Aorta (tissue), 5 donors: Measurements from ENCODE around the gene C2CD2. TPM values are rescaled to one million over a fixed set of nuclear protein-coding genes. Genes with fewer than 3 reads are reported as not detected.

Source experiments
- ATAC-seq: fragments of 200-7000 bp; cut with Tn5 transposase; one replicate; pipeline ENCODE4 v1.9.1; 2022; ENCODE audit warnings: moderate library complexity; ENCODE audit not compliant: low FRiP score
- DNase-seq, 2 donors: peaks; one replicate each; pipeline ENCODE4 v3.0.0-alpha.2; 2020
- H3K27ac ChIP-seq, 2 donors: one replicate each; pipeline ENCODE4 v1.5.1; 2013; ENCODE audit warnings: low read length in 2 of 2, mild to moderate bottlenecking in 2 of 2, moderate library complexity in 2 of 2, control low read depth in 1 of 2, inconsistent platforms in 1 of 2, low read depth in 1 of 2
- H3K27me3 ChIP-seq, 2 donors: one replicate each; pipeline ENCODE4 v1.6.1; 2013; ENCODE audit warnings: control low read depth in 1 of 2, low read length in 1 of 2, mild to moderate bottlenecking in 1 of 2, moderate library complexity in 1 of 2; ENCODE audit not compliant: insufficient read depth in 2 of 2, control insufficient read depth in 1 of 2
- H3K36me3 ChIP-seq, 2 donors: one replicate each; pipeline ENCODE4 v1.6.1; 2013; ENCODE audit warnings: control low read depth in 1 of 2, low read length in 1 of 2, mild to moderate bottlenecking in 1 of 2; ENCODE audit not compliant: insufficient read depth in 2 of 2, control insufficient read depth in 1 of 2
- H3K4me1 ChIP-seq, 2 donors: one replicate each; pipeline ENCODE4 v1.6.1; 2013; ENCODE audit warnings: low read length in 2 of 2, control low read depth in 1 of 2, mild to moderate bottlenecking in 1 of 2, moderate library complexity in 1 of 2; ENCODE audit not compliant: insufficient read depth in 2 of 2, control insufficient read depth in 1 of 2
- H3K4me3 ChIP-seq, 2 donors: one replicate each; pipeline ENCODE4 v1.5.1; 2013; ENCODE audit warnings: low read length in 2 of 2, control low read depth in 1 of 2, mild to moderate bottlenecking in 1 of 2
- H3K9me3 ChIP-seq: one replicate; pipeline ENCODE4 v1.6.1; 2013; ENCODE audit warnings: mild to moderate bottlenecking, low read length; ENCODE audit not compliant: control insufficient read depth
- WGBS, 2 donors: extraction: QIAGEN DNeasy Blood & Tissue Kit; methylation state at CpG; one replicate each; pipeline ENCODE4 v1.1.7; 2013; 5-methylcytosine and 5-hydroxymethylcytosine counted together
- intact Hi-C, 2 donors: fragments of 100-400 bp; cut with DNase I; formaldehyde crosslinking; loops; one replicate each; pipeline versions ENCODE4 v1.14.2 to v1.15.0; 2022
- polyA plus RNA-seq, 2 donors: library from polyadenylated mRNA; stranded (reverse); fragments of 200-250 nt; gene quantifications; one replicate each; pipeline ENCODE4 v1.2.3, GENCODE V29; 2013
- total RNA-seq, 2 donors: library from RNA; stranded (reverse); fragmentation: NEBNext Ultra II Directional; extraction: Animal tissue kit (Norgen Biotek cat#: 25700); gene quantifications; one replicate each; pipeline ENCODE4 v1.2.1, GENCODE V29; 2021
- donor health status: healthy with polysubstance abuse.
- donor health status: Bipolar disorder and iron deficiency.
- donor health status: DM: no; HTN: no; CAD: no.
- donor health status: DM: no; HTN: no; CAD: no.
- donor health status: DM: yes; HTN: yes; CAD: no.

Gene C2CD2
- total and polyA plus RNA-seq, 4 donors = 25.5 to 59.8 (median 47.8) TPM

GRCh38 chr21:41993744-41994143, 39.9 kb upstream of the C2CD2 start:
- no peaks in the 10 kb centered on the region for H3K27me3 ChIP-seq
- ATAC-seq (peak; percentile 44), DNase-seq (no peak)
- H3K27ac ChIP-seq = no peak overlapping the region
- WGBS, 2 donors = 13 to 14% methylated on average over 6 of the region's 6 CpGs
- H3K9me3 ChIP-seq = no peaks in the 10 kb centered on the region
- intact Hi-C loops = no loop called here
- peaks cover 0 to 4% of the 10 kb centered on the region in 2 donors for H3K4me1 ChIP-seq
- H3K4me3 ChIP-seq = no peak overlapping the region
- peaks cover 0 to 5% of the 10 kb centered on the region in 2 donors for H3K36me3 ChIP-seq

GRCh38 chr21:41992576-41992975, 38.8 kb upstream of the C2CD2 start:
- peaks cover 0 to 3% of the 10 kb centered on the region in 2 donors for H3K36me3 ChIP-seq
- WGBS, 2 donors = 97 to 99% methylated on average over 15 of the region's 15 CpGs

GRCh38 chr21:41991659-41992058, 37.8 kb upstream of the C2CD2 start:
- no peak overlapping the region for H3K4me3 ChIP-seq
- H3K4me1 ChIP-seq = peaks cover 0 to 2% of the 10 kb centered on the region in 2 donors
- H3K36me3 ChIP-seq = peaks cover 0 to 3% of the 10 kb centered on the region in 2 donors
- no peaks in the 10 kb centered on the region for H3K27me3 ChIP-seq
- WGBS, 2 donors = 97 to 99% methylated on average over 16 of the region's 16 CpGs
- DNase-seq (no peak), ATAC-seq (no peak)
- intact Hi-C loops = no loop called here
- no peaks in the 10 kb centered on the region for H3K9me3 ChIP-seq
- H3K27ac ChIP-seq = no peak overlapping the region

More at GRCh38 chr21:41992576-41992975, 38.8 kb upstream of the C2CD2 start:
- Histone ChIP-seq H3K27me3 (no peaks in the 10 kb centered on the region), H3K4me3 (no peak overlapping the region), H3K9me3 (no peaks in the 10 kb centered on the region), H3K4me1 (peaks cover 0 to 2% of the 10 kb centered on the region in 2 donors), H3K27ac (no peak overlapping the region)
- intact Hi-C loops = no loop called here
- no peak for ATAC-seq
- DNase-seq = no peak

GRCh38 chr21:41989698-41990097, 35.9 kb upstream of the C2CD2 start:
- DNase-seq = no peak
- 85 to 90% methylated on average over 2 of the region's 2 CpGs for WGBS, 2 donors
- intact Hi-C loops = no loop called here
- Histone ChIP-seq H3K36me3 (peaks cover 0 to 3% of the 10 kb centered on the region in 2 donors), H3K27me3 (no peaks in the 10 kb centered on the region), H3K4me3 (no peak overlapping the region), H3K4me1 (peaks cover 0 to 2% of the 10 kb centered on the region in 2 donors), H3K27ac (no peak overlapping the region), H3K9me3 (no peaks in the 10 kb centered on the region)
- no peak for ATAC-seq

GRCh38 chr21:41987310-41987709, 33.5 kb upstream of the C2CD2 start:
- H3K9me3 ChIP-seq = no peaks in the 10 kb centered on the region
- no peak overlapping the region for H3K4me3 ChIP-seq
- intact Hi-C loops = no loop called here
- no peaks in the 10 kb centered on the region for H3K27me3 ChIP-seq
- WGBS, 2 donors = 95 to 97% methylated on average over 3 of the region's 3 CpGs
- peaks cover 0 to 3% of the 10 kb centered on the region in 2 donors for H3K36me3 ChIP-seq
- no peaks in the 10 kb centered on the region for H3K4me1 ChIP-seq
- no peak for ATAC-seq
- no peak for DNase-seq
- no peak overlapping the region for H3K27ac ChIP-seq

GRCh38 chr21:41985662-41986416, 32.0 kb upstream of the C2CD2 start:
- H3K27me3 ChIP-seq = no peaks in the 10 kb centered on the region
- H3K4me1 ChIP-seq = no peaks in the 10 kb centered on the region
- 75 to 86% methylated on average over 6 of the region's 6 CpGs for WGBS, 2 donors
- H3K27ac ChIP-seq = no peak overlapping the region
- ATAC-seq (no peak), DNase-seq (no peak)
- intact Hi-C loops = no loop called here
- no peaks in the 10 kb centered on the region for H3K36me3 ChIP-seq
- H3K9me3 ChIP-seq = no peaks in the 10 kb centered on the region
- H3K4me3 ChIP-seq = no peak overlapping the region

GRCh38 chr21:41983229-41983628, 29.4 kb upstream of the C2CD2 start:
- intact Hi-C loops = no loop called here
- Histone ChIP-seq H3K27ac (no peak overlapping the region), H3K9me3 (no peaks in the 10 kb centered on the region), H3K36me3 (no peaks in the 10 kb centered on the region), H3K27me3 (no peaks in the 10 kb centered on the region), H3K4me1 (no peaks in the 10 kb centered on the region), H3K4me3 (no peak overlapping the region)
- ATAC-seq = no peak
- 96 to 100% methylated on average over 1 of the region's 1 CpG for WGBS, 2 donors
- no peak for DNase-seq

GRCh38 chr21:41980561-41980960, 26.7 kb upstream of the C2CD2 start:
- Histone ChIP-seq H3K9me3 (no peaks in the 10 kb centered on the region), H3K27ac (no peak overlapping the region), H3K4me1 (no peaks in the 10 kb centered on the region), H3K4me3 (no peak overlapping the region), H3K27me3 (no peaks in the 10 kb centered on the region), H3K36me3 (no peaks in the 10 kb centered on the region)
- no peak for ATAC-seq
- intact Hi-C loops = no loop called here
- no peak for DNase-seq

- no peaks in the 10 kb centered on the region for H3K27me3 ChIP-seq
- ATAC-seq (no peak), DNase-seq (no peak)
- no peak overlapping the region for H3K4me3 ChIP-seq
- no peaks in the 10 kb centered on the region for H3K4me1 ChIP-seq
- H3K36me3 ChIP-seq = no peaks in the 10 kb centered on the region
- no peak overlapping the region for H3K27ac ChIP-seq
- intact Hi-C loops = no loop called here
- H3K9me3 ChIP-seq = no peaks in the 10 kb centered on the region
- 88% methylated on average over 7 of the region's 7 CpGs for WGBS, 2 donors
Measured at GRCh38 chr21:41979751-41980369, 26.0 kb upstream of the C2CD2 start.
